Subcutaneous adipose tissue (tissue), 4 donors: ENCODE data around the gene CHD6. TPM values are rescaled to one million over a fixed set of nuclear protein-coding genes. Genes with fewer than 3 reads are reported as not detected.

Experiments used
- CTCF ChIP-seq: fragments of 450-650 bp; IDR thresholded peaks from one replicate; pipeline ENCODE4 v1.5.1; 2016; ENCODE audit warnings: low read depth, mild to moderate bottlenecking, control low read depth, antibody characterized with exemption, moderate library complexity
- total RNA-seq, 4 donors: library from RNA; depleted of rRNA; stranded (reverse); fragments of >200 nt; gene quantifications; one replicate each; pipeline ENCODE4 v1.1.0, GENCODE V29; 2016

Gene CHD6
- total RNA-seq, 4 donors from 2014 or later: 31.5 to 47.4 (median 37.9) TPM

- no peak for TF ChIP-seq CTCF
Observed at GRCh38 chr20:41632896-41633295, 14.7 kb upstream of the CHD6 start.

- no peak for TF ChIP-seq CTCF
Observed at GRCh38 chr20:41631826-41632225, 13.6 kb upstream of the CHD6 start.

GRCh38 chr20:41630846-41631245 is 12.7 kb upstream of the CHD6 start:
- no peak for TF ChIP-seq CTCF

- TF ChIP-seq CTCF: no peak
Observed at GRCh38 chr20:41627611-41628244, 9.6 kb upstream of the CHD6 start.

GRCh38 chr20:41627001-41627495 is 8.9 kb upstream of the CHD6 start:
- no peak for TF ChIP-seq CTCF

- TF ChIP-seq CTCF: no peak
Observed at GRCh38 chr20:41623625-41624375, 5.6 kb upstream of the CHD6 start.

GRCh38 chr20:41622584-41622983 is 4.4 kb upstream of the CHD6 start:
- TF ChIP-seq CTCF: no peak
